Thymus (tissue), 11 donors: ENCODE measurements around the gene EEFSEC. TPM values are rescaled to one million over a fixed set of nuclear protein-coding genes. Genes with fewer than 3 reads are reported as not detected.

Experiments used
- DNase-seq, 9 donors: peaks; one replicate each; pipeline ENCODE4 v3.0.0-alpha.2; 2013; ENCODE audit warnings: low spot score in 9 of 9, low read depth in 6 of 9, missing footprints in 1 of 9
- H3K27ac ChIP-seq, 2 donors: one replicate each; pipeline ENCODE4 v1.5.1; 2013; ENCODE audit warnings: control low read depth in 1 of 2, low read depth in 1 of 2, low read length in 1 of 2, mild to moderate bottlenecking in 1 of 2, moderate library complexity in 1 of 2
- H3K27me3 ChIP-seq, 2 donors: one replicate each; pipeline ENCODE4 v1.5.1; 2013; ENCODE audit warnings: low read length in 1 of 2; ENCODE audit not compliant: control insufficient read depth in 2 of 2, insufficient read depth in 1 of 2
- H3K36me3 ChIP-seq, 2 donors: one replicate each; pipeline ENCODE4 v1.5.1; 2013; ENCODE audit warnings: low read length in 1 of 2, mild to moderate bottlenecking in 1 of 2, moderate library complexity in 1 of 2; ENCODE audit not compliant: control insufficient read depth in 2 of 2, insufficient read depth in 2 of 2
- H3K4me1 ChIP-seq, 2 donors: one replicate each; pipeline ENCODE4 v1.5.1; 2013; ENCODE audit warnings: low read length in 2 of 2; ENCODE audit not compliant: control insufficient read depth in 2 of 2, insufficient read depth in 2 of 2
- H3K4me3 ChIP-seq, 2 donors: one replicate each; pipeline ENCODE4 v1.5.1; 2013; ENCODE audit warnings: low read length in 2 of 2, control low read depth in 1 of 2, mild to moderate bottlenecking in 1 of 2
- H3K9me3 ChIP-seq, 2 donors: one replicate each; pipeline ENCODE4 v1.5.1; 2013; ENCODE audit warnings: low read length in 1 of 2, mild to moderate bottlenecking in 1 of 2; ENCODE audit not compliant: control insufficient read depth in 2 of 2, insufficient read depth in 1 of 2
- WGBS: extraction: QIAGEN DNeasy Blood & Tissue Kit; methylation state at CpG from one replicate; pipeline ENCODE4 v1.1.7; 2013; 5-methylcytosine and 5-hydroxymethylcytosine counted together
- polyA plus RNA-seq: library from polyadenylated mRNA; stranded (reverse); fragments of 200-250 nt; gene quantifications from one replicate; pipeline ENCODE4 v1.2.3, GENCODE V29; 2013
- total RNA-seq: library from RNA; stranded (reverse); fragments of 120-200 nt; gene quantifications from one replicate; pipeline ENCODE4 v1.2.4, GENCODE V29; 2013
- donor health status: healthy.

Gene EEFSEC
- total and polyA plus RNA-seq, 2 donors: 6.5 to 13.1 TPM

DNA sequence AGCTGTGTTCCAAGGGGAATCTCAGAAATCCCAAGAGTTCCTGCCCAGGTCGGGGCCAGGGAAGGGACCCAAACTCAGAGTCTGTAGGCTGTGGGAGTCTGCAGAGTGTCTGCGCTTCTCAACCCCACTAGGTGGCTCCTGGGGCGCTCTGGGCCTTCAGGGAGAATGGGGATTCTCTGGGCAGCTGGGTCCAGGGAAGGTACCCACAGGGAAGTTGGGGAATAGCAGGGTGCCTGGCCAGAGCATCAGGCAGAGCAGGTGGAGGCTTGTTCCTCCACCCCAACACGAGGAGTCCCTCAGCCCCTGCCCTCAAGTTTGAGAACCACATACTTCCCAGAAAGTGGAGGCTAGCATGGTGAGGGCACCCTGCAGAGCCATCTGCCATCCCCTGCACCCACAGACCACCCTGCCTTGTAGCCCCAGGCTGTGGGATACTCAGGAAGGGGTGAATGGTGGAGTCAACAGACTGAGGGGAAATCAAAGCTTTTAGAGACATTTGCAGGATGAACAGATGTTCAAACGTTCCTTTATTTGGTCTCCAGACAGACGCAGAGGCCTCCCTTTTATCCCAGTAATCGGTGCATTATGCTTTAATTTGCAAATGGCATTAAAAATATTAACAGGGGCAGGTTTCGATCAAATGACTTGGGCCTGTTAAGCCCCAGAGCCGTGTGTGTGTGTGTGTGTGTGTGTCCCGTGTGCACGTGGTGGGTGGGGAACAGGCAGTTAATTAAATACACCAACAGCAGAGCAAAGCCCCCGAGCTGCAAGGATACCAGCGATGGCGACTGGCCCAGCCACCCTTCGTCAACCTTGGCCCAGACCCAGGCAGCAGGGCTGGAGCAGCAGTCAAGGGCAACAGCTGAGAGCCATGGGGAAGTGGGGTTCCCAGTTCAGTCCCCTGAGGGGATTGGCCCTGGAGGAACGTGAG is 255.7 kb downstream of the EEFSEC start:
- Histone ChIP-seq H3K9me3 (no peaks in the 10 kb centered on the region), H3K4me3 (no peak overlapping the region), H3K27ac (no peak overlapping the region), H3K27me3 (no peaks in the 10 kb centered on the region), H3K4me1 (no peaks in the 10 kb centered on the region), H3K36me3 (no peaks in the 10 kb centered on the region)
- 90% methylated on average over 16 of the region's 16 CpGs for WGBS
- DNase-seq: no peak

DNA sequence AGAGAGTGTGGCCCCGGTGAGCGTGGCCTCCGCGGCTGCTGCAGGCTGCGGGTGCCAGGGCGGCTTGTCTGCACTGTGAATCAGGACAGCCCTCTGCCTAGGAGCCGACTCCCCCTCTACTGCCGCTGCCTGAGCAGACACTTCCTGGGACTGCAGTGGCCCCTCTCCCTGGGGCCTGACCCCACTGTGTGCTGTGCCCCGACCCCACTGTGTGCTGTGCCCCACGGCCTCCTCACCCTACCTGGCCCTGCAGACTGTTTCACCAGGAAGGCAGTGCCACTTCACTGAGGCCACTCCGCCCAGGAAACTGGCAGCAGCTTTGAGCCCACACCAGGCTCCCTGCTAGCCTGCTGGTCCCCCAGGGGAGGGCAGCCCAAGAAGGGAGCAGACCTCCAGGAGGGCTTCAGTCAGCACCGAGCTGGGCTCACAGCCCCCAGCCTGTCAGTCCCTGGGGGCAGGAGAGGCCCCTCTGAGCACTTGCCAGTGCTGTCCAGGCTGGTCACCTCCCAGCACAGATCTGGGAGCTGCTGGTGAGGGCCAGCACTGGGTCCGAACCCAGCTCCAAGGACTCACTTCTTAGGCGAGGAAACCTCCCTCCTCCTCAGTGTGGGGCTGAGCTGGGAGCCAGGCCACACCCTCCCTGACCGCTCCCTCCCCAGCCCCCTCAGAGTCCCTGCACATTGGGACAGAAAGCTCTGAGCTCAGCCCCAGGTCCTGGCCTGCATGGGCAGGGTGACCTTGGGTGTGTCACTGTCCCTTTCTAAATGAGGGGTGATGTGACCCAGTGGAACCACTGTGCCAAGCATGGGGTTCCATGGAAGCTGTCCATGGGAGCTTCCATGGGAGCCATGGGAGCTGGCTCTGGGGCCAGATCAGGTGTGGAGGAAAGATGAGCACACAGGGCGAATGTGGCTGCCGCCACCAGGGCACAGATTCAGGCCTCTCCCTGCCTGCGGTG is 256.6 kb downstream of the EEFSEC start:
- no peaks in the 10 kb centered on the region for H3K9me3 ChIP-seq
- H3K36me3 ChIP-seq: no peaks in the 10 kb centered on the region
- no peak overlapping the region for H3K27ac ChIP-seq
- H3K4me1 ChIP-seq: no peaks in the 10 kb centered on the region
- no peak overlapping the region for H3K4me3 ChIP-seq
- DNase-seq: no peak
- WGBS: 96% methylated on average over 18 of the region's 18 CpGs
- no peaks in the 10 kb centered on the region for H3K27me3 ChIP-seq

GRCh38 chr3:128410669-128411573 is 257.6 kb downstream of the EEFSEC start:
- no peaks in the 10 kb centered on the region for H3K9me3 ChIP-seq
- H3K4me1 ChIP-seq: no peaks in the 10 kb centered on the region
- no peak overlapping the region for H3K4me3 ChIP-seq
- no peaks in the 10 kb centered on the region for H3K27me3 ChIP-seq
- no peaks in the 10 kb centered on the region for H3K36me3 ChIP-seq
- no peak overlapping the region for H3K27ac ChIP-seq
- 96% methylated on average over 29 of the region's 29 CpGs for WGBS
- no peak for DNase-seq

DNA sequence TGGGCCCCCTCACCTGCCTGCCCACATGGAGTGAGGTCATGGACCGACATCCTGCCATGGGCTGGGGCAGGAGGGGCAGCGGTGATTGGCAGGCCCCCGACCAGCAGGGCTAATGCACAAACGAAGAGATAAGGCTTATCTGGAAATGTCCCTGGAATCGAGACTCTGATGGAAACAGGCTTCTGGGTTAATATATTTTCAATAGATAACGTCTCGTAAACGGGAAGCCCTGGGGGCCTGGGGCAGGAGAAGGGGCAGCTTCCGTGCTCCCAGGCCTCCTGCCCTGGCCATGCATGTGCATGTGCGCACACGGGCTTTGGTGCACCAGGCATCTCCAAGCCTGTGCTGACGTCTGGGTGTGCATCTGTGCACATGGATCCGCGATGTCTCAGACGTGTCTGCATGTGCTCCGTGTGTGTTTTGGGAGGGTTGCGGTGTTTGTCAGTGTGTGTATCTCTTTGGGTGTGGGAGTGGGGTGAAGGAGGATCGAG is 258.3 kb downstream of the EEFSEC start:
- Histone ChIP-seq H3K27me3 (no peaks in the 10 kb centered on the region), H3K4me1 (no peaks in the 10 kb centered on the region), H3K9me3 (no peaks in the 10 kb centered on the region), H3K4me3 (no peak overlapping the region), H3K36me3 (no peaks in the 10 kb centered on the region), H3K27ac (no peak overlapping the region)
- DNase-seq: no peak
- 97% methylated on average over 18 of the region's 18 CpGs for WGBS

- no peak overlapping the region for H3K4me3 ChIP-seq
- H3K27me3 ChIP-seq: no peaks in the 10 kb centered on the region
- H3K27ac ChIP-seq: no peak overlapping the region
- H3K9me3 ChIP-seq: no peaks in the 10 kb centered on the region
- WGBS: 93% methylated on average over 15 of the region's 15 CpGs
- H3K4me1 ChIP-seq: no peaks in the 10 kb centered on the region
- no peak for DNase-seq
- H3K36me3 ChIP-seq: no peaks in the 10 kb centered on the region
Observed at GRCh38 chr3:128412180-128413002, 259.1 kb downstream of the EEFSEC start.

DNA sequence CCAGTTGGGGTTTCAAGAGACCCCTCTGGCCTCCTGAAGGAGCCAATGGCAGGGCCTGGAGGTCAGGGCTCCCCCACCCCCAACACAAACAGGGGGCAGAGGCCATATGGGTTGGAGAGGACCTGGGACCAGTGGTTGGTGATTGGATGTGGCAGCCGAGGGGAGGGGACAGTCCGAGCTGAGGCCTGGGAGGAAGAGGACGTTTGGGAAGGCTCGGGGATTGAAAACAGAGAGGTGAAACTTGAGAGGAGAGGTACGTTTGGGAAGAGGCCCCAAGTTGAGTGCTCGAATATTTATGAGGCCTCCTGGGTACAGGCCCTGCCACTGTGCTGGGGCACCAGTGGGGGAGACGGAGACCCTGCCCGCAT is 259.7 kb downstream of the EEFSEC start:
- Histone ChIP-seq H3K4me1 (no peaks in the 10 kb centered on the region), H3K27ac (no peak overlapping the region), H3K27me3 (no peaks in the 10 kb centered on the region), H3K36me3 (no peaks in the 10 kb centered on the region), H3K4me3 (no peak overlapping the region), H3K9me3 (no peaks in the 10 kb centered on the region)
- no peak for DNase-seq
- 95% methylated on average over 8 of the region's 8 CpGs for WGBS

GRCh38 chr3:128413413-128414205 is 260.3 kb downstream of the EEFSEC start:
- no peak overlapping the region for H3K27ac ChIP-seq
- 96% methylated on average over 24 of the region's 24 CpGs for WGBS
- DNase-seq: no peak

More at GRCh38 chr3:128413413-128414205, 260.3 kb downstream of the EEFSEC start:
- no peaks in the 10 kb centered on the region for H3K27me3 ChIP-seq
- no peaks in the 10 kb centered on the region for H3K4me1 ChIP-seq
- no peaks in the 10 kb centered on the region for H3K9me3 ChIP-seq
- no peak overlapping the region for H3K4me3 ChIP-seq
- no peaks in the 10 kb centered on the region for H3K36me3 ChIP-seq
